ENCODE data around the gene AOAH. TPM values are rescaled to one million over a fixed set of nuclear protein-coding genes. Genes with fewer than 3 reads are reported as not detected.

The AOAH gene
- total and polyA plus RNA-seq, 11 donors: 0.65 to 42.0 (median 1.8) TPM

GRCh38 chr7:36589391-36589790 lies 134.9 kb downstream of the AOAH start:
- intact Hi-C loops (cut with DNase I): no loop called here
- H3K4me1 ChIP-seq: no peaks in the 10 kb centered on the region
- no peak overlapping the region for H3K4me3 ChIP-seq
- H3K36me3 ChIP-seq: peaks cover 0 to 2% (median 0%) of the 10 kb centered on the region in 9 donors
- no peak overlapping the region for H3K27ac ChIP-seq
- no peak for DNase-seq
- no peaks in the 10 kb centered on the region for H3K9me3 ChIP-seq
- TF ChIP-seq CTCF (IDR thresholded peaks at IDR 0.05): no peak
- TF ChIP-seq POLR2A (IDR thresholded peaks at IDR 0.05): no peak
- no peak for ATAC-seq
- H3K27me3 ChIP-seq: peaks cover 0 to 4% (median 0%) of the 10 kb centered on the region in 9 donors
- 71 to 95% (median 83%) methylated on average over 3 of the region's 3 CpGs for WGBS, 4 donors

GRCh38 chr7:36583318-36583717 lies 141.0 kb downstream of the AOAH start:
- ATAC-seq (no peak), DNase-seq (no peak)
- 53 to 60% (median 58%) methylated on average over 1 of the region's 1 CpG for WGBS, 4 donors
- H3K4me1 ChIP-seq: no peaks in the 10 kb centered on the region
- H3K9me3 ChIP-seq: peaks cover 0 to 14% (median 0%) of the 10 kb centered on the region in 12 donors
- peaks cover 0 to 10% (median 0%) of the 10 kb centered on the region in 9 donors for H3K36me3 ChIP-seq
- intact Hi-C loops (cut with DNase I): no loop called here
- no peak for TF ChIP-seq POLR2A (IDR thresholded peaks at IDR 0.05)
- no peak for TF ChIP-seq CTCF (IDR thresholded peaks at IDR 0.05)
- H3K27ac ChIP-seq: no peak overlapping the region
- H3K4me3 ChIP-seq: no peak overlapping the region
- H3K27me3 ChIP-seq: peaks cover 0 to 4% (median 0%) of the 10 kb centered on the region in 9 donors

GRCh38 chr7:36575832-36576231 lies 148.5 kb downstream of the AOAH start:
- Histone ChIP-seq H3K9me3 (peaks cover 0 to 24% (median 4%) of the 10 kb centered on the region in 12 donors), H3K36me3 (peaks cover 0 to 6% (median 0%) of the 10 kb centered on the region in 9 donors), H3K27ac (no peak overlapping the region), H3K27me3 (no peaks in the 10 kb centered on the region), H3K4me3 (no peak overlapping the region), H3K4me1 (peaks cover 0 to 7% (median 0%) of the 10 kb centered on the region in 12 donors)
- TF ChIP-seq CTCF (IDR thresholded peaks at IDR 0.05): no peak
- intact Hi-C loops (cut with DNase I): no loop called here
- WGBS, 4 donors: 78 to 82% (median 81%) methylated on average over 5 of the region's 5 CpGs
- ATAC-seq: no peak
- DNase-seq: no peak

GRCh38 chr7:36573066-36573465 lies 151.2 kb downstream of the AOAH start:
- DNase-seq: no peak
- peaks cover 0 to 8% (median 4%) of the 10 kb centered on the region in 12 donors for H3K9me3 ChIP-seq
- TF ChIP-seq POLR2A (IDR thresholded peaks at IDR 0.05) (no peak), CTCF (IDR thresholded peaks at IDR 0.05) (no peak)
- WGBS, 4 donors: 76 to 84% (median 77%) methylated on average over 3 of the region's 3 CpGs
- no peak for ATAC-seq
- H3K27ac ChIP-seq: no peak overlapping the region
- no peak overlapping the region for H3K4me3 ChIP-seq
- peaks cover 0 to 8% (median 0%) of the 10 kb centered on the region in 12 donors for H3K4me1 ChIP-seq
- H3K36me3 ChIP-seq: peaks cover 0 to 5% (median 0%) of the 10 kb centered on the region in 9 donors
- intact Hi-C loops (cut with DNase I): no loop called here
- H3K27me3 ChIP-seq: no peaks in the 10 kb centered on the region

Data from heart left ventricle (tissue), 16 donors.